Measurements from ENCODE around the gene IQCE.

- no peak for TF ChIP-seq ZFP3 (CRISPR knock-in tag; IDR thresholded peaks at IDR 0.05)
- TF ChIP-seq PPARA (CRISPR knock-in tag; IDR thresholded peaks at IDR 0.05; ENCODE audit: borderline replicate concordance): no peak
- no peak for TF ChIP-seq TOX (CRISPR knock-in tag; IDR thresholded peaks at IDR 0.05; ENCODE audit: borderline replicate concordance)
- TF ChIP-seq GLIS3 (CRISPR knock-in tag; IDR thresholded peaks at IDR 0.05): no peak
- TF ChIP-seq, protein P1, sequence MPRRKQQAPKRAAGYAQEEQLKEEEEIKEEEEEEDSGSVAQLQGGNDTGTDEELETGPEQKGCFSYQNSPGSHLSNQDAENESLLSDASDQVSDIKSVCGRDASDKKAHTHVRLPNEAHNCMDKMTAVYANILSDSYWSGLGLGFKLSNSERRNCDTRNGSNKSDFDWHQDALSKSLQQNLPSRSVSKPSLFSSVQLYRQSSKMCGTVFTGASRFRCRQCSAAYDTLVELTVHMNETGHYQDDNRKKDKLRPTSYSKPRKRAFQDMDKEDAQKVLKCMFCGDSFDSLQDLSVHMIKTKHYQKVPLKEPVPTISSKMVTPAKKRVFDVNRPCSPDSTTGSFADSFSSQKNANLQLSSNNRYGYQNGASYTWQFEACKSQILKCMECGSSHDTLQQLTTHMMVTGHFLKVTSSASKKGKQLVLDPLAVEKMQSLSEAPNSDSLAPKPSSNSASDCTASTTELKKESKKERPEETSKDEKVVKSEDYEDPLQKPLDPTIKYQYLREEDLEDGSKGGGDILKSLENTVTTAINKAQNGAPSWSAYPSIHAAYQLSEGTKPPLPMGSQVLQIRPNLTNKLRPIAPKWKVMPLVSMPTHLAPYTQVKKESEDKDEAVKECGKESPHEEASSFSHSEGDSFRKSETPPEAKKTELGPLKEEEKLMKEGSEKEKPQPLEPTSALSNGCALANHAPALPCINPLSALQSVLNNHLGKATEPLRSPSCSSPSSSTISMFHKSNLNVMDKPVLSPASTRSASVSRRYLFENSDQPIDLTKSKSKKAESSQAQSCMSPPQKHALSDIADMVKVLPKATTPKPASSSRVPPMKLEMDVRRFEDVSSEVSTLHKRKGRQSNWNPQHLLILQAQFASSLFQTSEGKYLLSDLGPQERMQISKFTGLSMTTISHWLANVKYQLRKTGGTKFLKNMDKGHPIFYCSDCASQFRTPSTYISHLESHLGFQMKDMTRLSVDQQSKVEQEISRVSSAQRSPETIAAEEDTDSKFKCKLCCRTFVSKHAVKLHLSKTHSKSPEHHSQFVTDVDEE (CRISPR knock-in tag; IDR thresholded peaks at IDR 0.05): no peak
- no peak for TF ChIP-seq ARNTL (CRISPR knock-in tag; IDR thresholded peaks at IDR 0.05; ENCODE audit: borderline replicate concordance, low read depth)
- no peak for TF ChIP-seq CREB5 (CRISPR knock-in tag; IDR thresholded peaks at IDR 0.05; ENCODE audit: low read depth)
- no peak for TF ChIP-seq BACH2 (CRISPR knock-in tag; IDR thresholded peaks at IDR 0.05; ENCODE audit: borderline replicate concordance)
- no peak for TF ChIP-seq SNAI2 (CRISPR knock-in tag; IDR thresholded peaks at IDR 0.05)
- TF ChIP-seq PATZ1 (CRISPR knock-in tag; IDR thresholded peaks at IDR 0.05; ENCODE audit: borderline replicate concordance): no peak
- TF ChIP-seq ZFP30 (CRISPR knock-in tag; IDR thresholded peaks at IDR 0.05): no peak
- TF ChIP-seq TCF4 (CRISPR knock-in tag; IDR thresholded peaks at IDR 0.05; ENCODE audit: borderline replicate concordance): no peak
- TF ChIP-seq ISL1 (CRISPR knock-in tag; IDR thresholded peaks at IDR 0.05): no peak
- TF ChIP-seq ZNF70 (CRISPR knock-in tag; IDR thresholded peaks at IDR 0.05): no peak
These were observed 93.9 kb downstream of the IQCE start for GRCh38 chr7:2652736-2653060.
